Lower leg skin (tissue), 4 donors: ENCODE data around the gene HLA-B. TPM values are rescaled to one million over a fixed set of nuclear protein-coding genes. Genes with fewer than 3 reads are reported as not detected.

ENCODE experiments used
- DNase-seq, 2 donors: peaks; one replicate each; pipeline ENCODE4 v3.0.0-alpha.2; 2019; ENCODE audit warnings: low spot score in 2 of 2
- H3K4me3 ChIP-seq: fragments of 200-600 bp; sonication (generic); 2 replicates; pipeline ENCODE4 v1.5.1; 2017; ENCODE audit warnings: mild to moderate bottlenecking, low read depth; ENCODE audit not compliant: poor library complexity, severe bottlenecking
- POLR2A ChIP-seq, 2 donors: fragments of 450-650 bp; IDR thresholded peaks; one replicate each; pipeline ENCODE4 v1.6.1; 2016 to 2017; ENCODE audit warnings: antibody characterized with exemption in 2 of 2, mild to moderate bottlenecking in 1 of 2, moderate library complexity in 1 of 2
- WGBS, 2 donors: methylation state at CpG; one replicate each; pipeline ENCODE4 v1.1.5; 2018; 5-methylcytosine and 5-hydroxymethylcytosine counted together
- intact Hi-C: fragments of 100-400 bp; cut with DNase I; formaldehyde crosslinking; loops from one replicate; pipeline ENCODE4 v1.15.0; 2023; ENCODE audit warnings: low total_unique reads
- total RNA-seq, 4 donors: library from RNA; depleted of rRNA; stranded (reverse); fragments of >200 nt; gene quantifications; one replicate each; pipeline ENCODE4 v1.1.0, GENCODE V29; 2016
- TF ChIP-seq, protein P1 (sequence below), 3 donors: fragments of 450-650 bp; IDR thresholded peaks; one replicate each; pipeline ENCODE4 v1.5.1; 2016; ENCODE audit warnings: antibody characterized with exemption in 3 of 3, mild to moderate bottlenecking in 3 of 3, moderate library complexity in 2 of 3

Gene HLA-B
- total RNA-seq, 4 donors from 2014 or later, result 1,061 to 2,090 (median 1,325) TPM

DNA sequence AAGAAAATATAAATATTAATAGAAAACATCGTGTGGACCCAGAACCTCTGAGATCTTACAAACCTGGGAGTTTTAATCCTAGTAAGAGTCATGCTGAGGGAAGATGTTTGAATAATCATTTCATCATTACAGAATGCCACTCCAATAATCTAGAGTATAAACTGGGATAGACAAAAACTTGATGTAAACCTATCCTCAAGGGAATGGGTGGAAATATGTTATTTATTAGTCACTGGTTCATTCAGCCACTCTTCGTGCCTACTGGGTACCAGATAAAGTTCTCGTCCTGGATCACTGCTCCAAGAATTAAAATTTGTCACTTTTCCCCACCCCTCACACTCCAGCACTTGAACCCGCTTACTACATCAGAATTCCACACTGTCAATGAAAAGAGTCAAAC lies 7.7 kb downstream of the HLA-B start:
- DNase-seq, result no peak
- intact Hi-C loops, result no loop called here
- TF ChIP-seq, protein P1, sequence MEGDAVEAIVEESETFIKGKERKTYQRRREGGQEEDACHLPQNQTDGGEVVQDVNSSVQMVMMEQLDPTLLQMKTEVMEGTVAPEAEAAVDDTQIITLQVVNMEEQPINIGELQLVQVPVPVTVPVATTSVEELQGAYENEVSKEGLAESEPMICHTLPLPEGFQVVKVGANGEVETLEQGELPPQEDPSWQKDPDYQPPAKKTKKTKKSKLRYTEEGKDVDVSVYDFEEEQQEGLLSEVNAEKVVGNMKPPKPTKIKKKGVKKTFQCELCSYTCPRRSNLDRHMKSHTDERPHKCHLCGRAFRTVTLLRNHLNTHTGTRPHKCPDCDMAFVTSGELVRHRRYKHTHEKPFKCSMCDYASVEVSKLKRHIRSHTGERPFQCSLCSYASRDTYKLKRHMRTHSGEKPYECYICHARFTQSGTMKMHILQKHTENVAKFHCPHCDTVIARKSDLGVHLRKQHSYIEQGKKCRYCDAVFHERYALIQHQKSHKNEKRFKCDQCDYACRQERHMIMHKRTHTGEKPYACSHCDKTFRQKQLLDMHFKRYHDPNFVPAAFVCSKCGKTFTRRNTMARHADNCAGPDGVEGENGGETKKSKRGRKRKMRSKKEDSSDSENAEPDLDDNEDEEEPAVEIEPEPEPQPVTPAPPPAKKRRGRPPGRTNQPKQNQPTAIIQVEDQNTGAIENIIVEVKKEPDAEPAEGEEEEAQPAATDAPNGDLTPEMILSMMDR (IDR thresholded peaks at IDR 0.05), result no peak
- no peak for TF ChIP-seq POLR2A (IDR thresholded peaks at IDR 0.05)
- 67 to 78% methylated on average over 4 of the region's 4 CpGs for WGBS, 2 donors
- H3K4me3 ChIP-seq, result no peak overlapping the region

DNA sequence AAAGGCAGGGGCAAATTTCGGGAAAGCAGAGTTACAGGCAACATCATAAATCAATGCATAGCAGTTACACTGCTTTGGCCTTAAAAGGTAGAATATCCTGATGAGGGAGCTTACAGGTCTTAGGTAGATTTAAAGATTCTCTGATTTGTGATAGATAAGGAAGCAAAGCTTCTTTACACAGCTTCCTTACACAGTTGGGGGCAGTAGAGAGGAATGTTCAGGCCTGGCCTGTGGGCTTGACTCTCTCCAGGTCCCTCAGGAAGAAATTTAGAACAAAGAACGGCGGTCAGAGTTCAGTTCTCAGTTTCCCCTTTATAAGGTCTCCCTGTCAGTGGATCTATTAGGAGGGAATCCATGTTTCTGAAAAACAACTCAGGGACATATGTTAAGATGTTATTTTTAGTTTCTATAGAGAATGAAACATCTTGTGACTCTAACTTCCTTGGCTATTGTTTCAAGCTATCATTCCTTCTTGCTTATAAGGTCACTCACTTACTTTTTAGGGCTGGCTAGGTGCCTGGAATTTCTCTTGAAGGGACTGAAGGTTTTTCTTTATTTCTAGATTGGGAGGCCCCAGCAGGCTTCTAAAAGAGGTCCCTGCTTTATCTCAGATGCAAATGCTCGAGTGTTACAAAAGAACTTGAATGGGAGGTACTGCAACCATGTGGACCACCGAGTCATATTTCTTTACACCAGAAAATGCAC lies 11.8 kb downstream of the HLA-B start:
- no peak for DNase-seq
- WGBS, 2 donors, result 64 to 70% methylated on average over 5 of the region's 5 CpGs
- no peak overlapping the region for H3K4me3 ChIP-seq
- intact Hi-C loops, result no loop called here
- TF ChIP-seq POLR2A (IDR thresholded peaks at IDR 0.05), result no peak
- TF ChIP-seq, protein P1 (IDR thresholded peaks at IDR 0.05), result no peak

DNA sequence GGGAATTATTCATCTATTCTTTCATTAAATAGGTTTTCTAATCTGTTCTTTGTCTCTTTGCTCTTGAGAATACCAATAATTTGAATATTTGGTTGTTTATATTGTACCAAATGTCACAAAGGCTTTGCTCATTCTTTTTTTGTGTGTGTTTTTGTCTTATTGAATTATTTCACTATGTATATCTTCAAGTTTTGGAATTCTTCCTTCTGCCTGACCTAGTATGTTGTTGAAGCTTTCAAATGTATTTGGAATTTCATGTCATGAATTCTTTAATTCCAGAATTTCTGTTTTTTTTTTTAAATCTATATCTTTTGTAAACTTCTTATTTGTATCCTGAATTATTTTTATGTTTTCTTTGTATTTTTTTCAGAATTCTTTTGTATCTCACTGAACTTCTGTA lies 16.8 kb downstream of the HLA-B start:
- intact Hi-C loops, result no loop called here
- H3K4me3 ChIP-seq, result no peak overlapping the region
- DNase-seq, result no peak
- TF ChIP-seq, protein P1 (IDR thresholded peaks at IDR 0.05), result no peak
- TF ChIP-seq POLR2A (IDR thresholded peaks at IDR 0.05), result no peak

DNA sequence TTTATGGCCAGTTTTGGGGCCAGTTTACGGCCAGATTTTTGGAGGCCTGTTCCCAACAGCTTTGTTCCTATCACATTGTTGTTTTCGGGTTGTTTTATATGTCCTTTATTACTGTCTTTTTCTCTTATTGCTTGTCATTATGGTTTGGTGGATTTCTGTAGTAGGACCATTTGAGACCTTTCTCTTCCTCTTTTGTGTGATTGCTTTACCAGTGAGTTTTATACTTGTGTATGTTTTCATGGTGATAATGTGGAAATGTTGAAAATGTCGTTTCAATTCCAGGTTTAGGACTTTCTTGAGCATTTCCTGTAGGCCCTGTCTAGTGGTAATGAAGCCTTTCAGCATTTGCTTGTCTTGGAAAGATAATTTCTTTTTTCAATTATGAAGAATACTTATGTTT lies 17.8 kb downstream of the HLA-B start:
- no peak for DNase-seq
- intact Hi-C loops, result no loop called here
- H3K4me3 ChIP-seq, result no peak overlapping the region
- TF ChIP-seq, protein P1 (IDR thresholded peaks at IDR 0.05), result no peak
- TF ChIP-seq POLR2A (IDR thresholded peaks at IDR 0.05), result no peak
- WGBS, 2 donors, result 0 to 16% methylated on average over 2 to 3 of the region's 3 CpGs

DNA sequence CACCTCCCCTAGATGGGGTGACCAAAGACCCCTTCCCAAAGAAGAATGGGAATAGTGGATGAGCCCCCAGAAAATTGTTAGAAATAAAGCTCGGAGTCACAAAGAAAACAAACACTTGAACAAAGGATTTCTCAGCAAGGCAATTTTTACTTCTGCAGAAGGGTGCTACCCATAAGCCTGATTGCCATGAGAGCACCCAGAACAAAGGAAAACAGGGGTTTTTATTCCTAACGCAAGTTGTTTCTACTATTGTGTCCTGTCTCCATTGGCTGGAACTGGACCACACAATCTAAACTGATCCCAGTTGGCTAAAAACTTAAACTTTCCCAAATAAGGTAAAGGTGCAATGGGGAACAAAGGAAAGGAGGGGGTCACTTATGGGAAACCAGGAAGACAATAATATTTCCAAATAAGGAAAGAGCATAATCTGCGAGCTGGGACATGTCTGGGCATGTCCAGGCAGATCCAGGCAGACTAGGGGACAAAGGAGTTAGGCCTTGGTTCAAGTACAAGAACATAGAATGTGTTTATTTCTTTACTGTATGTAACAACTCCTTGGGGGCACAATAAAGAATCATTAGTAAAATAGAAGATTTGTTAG lies 20.0 kb downstream of the HLA-B start:
- H3K4me3 ChIP-seq, result no peak overlapping the region
- WGBS, 2 donors, result 32 to 60% methylated on average over 3 of the region's 3 CpGs
- TF ChIP-seq, protein P1 (IDR thresholded peaks at IDR 0.05), result no peak
- TF ChIP-seq POLR2A (IDR thresholded peaks at IDR 0.05), result no peak
- intact Hi-C loops, result no loop called here
- no peak for DNase-seq
